Transverse colon (tissue), 4 donors: ENCODE measurements around the gene WDR64. TPM values are rescaled to one million over a fixed set of nuclear protein-coding genes. Genes with fewer than 3 reads are reported as not detected.

ENCODE experiments used
- DNase-seq: peaks from one replicate; pipeline ENCODE4 v3.0.0-alpha.2; 2019
- H3K27ac ChIP-seq, 4 donors: fragments of 200-600 bp; sonication (generic); 2 replicates each; pipeline ENCODE4 v1.5.1; 2016 to 2018; ENCODE audit warnings: inconsistent platforms in 4 of 4
- H3K27me3 ChIP-seq: fragments of 200-600 bp; sonication (generic); 2 replicates; pipeline ENCODE4 v1.5.1; 2017; ENCODE audit warnings: inconsistent platforms
- H3K36me3 ChIP-seq, 4 donors: fragments of 200-600 bp; sonication (generic); 2 replicates each; pipeline ENCODE4 v1.5.1; 2017 to 2019; ENCODE audit warnings: inconsistent platforms in 4 of 4
- H3K4me1 ChIP-seq, 4 donors: fragments of 200-600 bp; sonication (generic); 2 replicates each; pipeline ENCODE4 v1.5.1; 2017 to 2020; ENCODE audit warnings: inconsistent platforms in 4 of 4
- H3K4me3 ChIP-seq, 4 donors: fragments of 200-600 bp; sonication (generic); 1 replicate in 1 of 4; 2 replicates in 3 of 4; pipeline versions ENCODE4 v1.5.1 to v1.6.1; 2017 to 2019; ENCODE audit warnings: inconsistent platforms in 4 of 4
- H3K9me3 ChIP-seq, 2 donors: fragments of 200-600 bp; sonication (generic); 2 replicates each; pipeline ENCODE4 v1.5.1; 2017 to 2019; ENCODE audit warnings: inconsistent platforms in 2 of 2
- EP300 ChIP-seq: sonication (generic); formaldehyde crosslinking; IDR thresholded peaks from one replicate; pipeline ENCODE4 v1.6.1; 2017; ENCODE audit warnings: antibody characterized with exemption, low read depth
- POLR2A ChIP-seq: fragments of 450-650 bp; IDR thresholded peaks from one replicate; pipeline ENCODE4 v1.6.1; 2016; ENCODE audit warnings: antibody characterized with exemption, mild to moderate bottlenecking, moderate library complexity
- POLR2AphosphoS5 ChIP-seq, 3 donors: sonication (generic); formaldehyde crosslinking; IDR thresholded peaks; one replicate each; pipeline ENCODE4 v1.6.1; 2016; ENCODE audit warnings: antibody characterized with exemption in 3 of 3
- WGBS, 2 donors: methylation state at CpG; one replicate each; pipeline ENCODE4 v1.1.5; 2018; ENCODE audit warnings: low coverage in 1 of 2; 5-methylcytosine and 5-hydroxymethylcytosine counted together
- in situ Hi-C, 4 donors: fragments of 200-750 bp; cut with MboI; loops; one replicate each; pipeline versions ENCODE4 v1.15.0 to v1.15.1; 2017; ENCODE audit warnings: low sequenced_read_pairs in 3 of 4, low pct_ligation_motif_present in 1 of 4, low pct_unique_long_range_greater_than_20kb in 1 of 4
- intact Hi-C: fragments of 100-400 bp; cut with DNase I; formaldehyde crosslinking; loops from one replicate; pipeline ENCODE4 v1.15.1; 2023; ENCODE audit warnings: low total_unique reads
- total RNA-seq, 4 donors: library from RNA; depleted of rRNA; stranded (reverse); fragments of >200 nt; gene quantifications; one replicate each; pipeline ENCODE4 v1.1.0, GENCODE V29; 2016
- TF ChIP-seq, protein P1 (sequence below), 5 experiments: fragments of 200-600 bp in 3 of 5; fragments of 450-650 bp in 2 of 5; sonication (generic) in 3 of 5; IDR thresholded peaks; 1 replicate in 2 of 5; 2 replicates in 3 of 5; pipeline ENCODE4 v1.5.1; 2016 to 2017; ENCODE audit warnings: antibody characterized with exemption in 5 of 5, inconsistent platforms in 3 of 5, mild to moderate bottlenecking in 2 of 5, moderate library complexity in 1 of 5

The WDR64 gene
- total RNA-seq, 4 donors from 2014 or later: not detected

- intact Hi-C loops: no loop called here
- H3K36me3 ChIP-seq: no peaks in the 10 kb centered on the region
- TF ChIP-seq POLR2AphosphoS5 (IDR thresholded peaks at IDR 0.05): peak in 1 of 3 donors; percentile 40
- TF ChIP-seq, protein P1, sequence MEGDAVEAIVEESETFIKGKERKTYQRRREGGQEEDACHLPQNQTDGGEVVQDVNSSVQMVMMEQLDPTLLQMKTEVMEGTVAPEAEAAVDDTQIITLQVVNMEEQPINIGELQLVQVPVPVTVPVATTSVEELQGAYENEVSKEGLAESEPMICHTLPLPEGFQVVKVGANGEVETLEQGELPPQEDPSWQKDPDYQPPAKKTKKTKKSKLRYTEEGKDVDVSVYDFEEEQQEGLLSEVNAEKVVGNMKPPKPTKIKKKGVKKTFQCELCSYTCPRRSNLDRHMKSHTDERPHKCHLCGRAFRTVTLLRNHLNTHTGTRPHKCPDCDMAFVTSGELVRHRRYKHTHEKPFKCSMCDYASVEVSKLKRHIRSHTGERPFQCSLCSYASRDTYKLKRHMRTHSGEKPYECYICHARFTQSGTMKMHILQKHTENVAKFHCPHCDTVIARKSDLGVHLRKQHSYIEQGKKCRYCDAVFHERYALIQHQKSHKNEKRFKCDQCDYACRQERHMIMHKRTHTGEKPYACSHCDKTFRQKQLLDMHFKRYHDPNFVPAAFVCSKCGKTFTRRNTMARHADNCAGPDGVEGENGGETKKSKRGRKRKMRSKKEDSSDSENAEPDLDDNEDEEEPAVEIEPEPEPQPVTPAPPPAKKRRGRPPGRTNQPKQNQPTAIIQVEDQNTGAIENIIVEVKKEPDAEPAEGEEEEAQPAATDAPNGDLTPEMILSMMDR (IDR thresholded peaks at IDR 0.05): no peak
- peaks cover 0 to 28% (median 19%) of the 10 kb centered on the region in 4 donors for H3K4me1 ChIP-seq
- in situ Hi-C loops: loop anchor here in 1 of 4 donors (25.0 kb wide), 1 partner anchor 104 kb away; the partner anchor contains the start of gene KMO
- peak; percentile 63 for DNase-seq
- H3K27ac ChIP-seq: peak overlapping the region; percentile 78 to 92 (median 88)
- no peaks in the 10 kb centered on the region for H3K9me3 ChIP-seq
- H3K4me3 ChIP-seq: peak overlapping the region in 3 of 4 donors; percentile 81 to 92 (median 90)
- H3K27me3 ChIP-seq: no peaks in the 10 kb centered on the region
- 83 to 86% methylated on average over 1 to 9 of the region's 9 CpGs for WGBS, 2 donors
Observed at GRCh38 chr1:241640867-241641622, 11.0 kb upstream of the WDR64 start.

GRCh38 chr1:241641773-241642592 lies 10.1 kb upstream of the WDR64 start:
- in situ Hi-C loops: loop anchor here in 1 of 4 donors (25.0 kb wide), 1 partner anchor 105 kb away; the partner anchor contains the start of gene KMO
- WGBS, 2 donors: 69 to 90% methylated on average over 6 to 12 of the region's 12 CpGs

GRCh38 chr1:241642593-241642944 lies 9.5 kb upstream of the WDR64 start:
- Histone ChIP-seq H3K27me3 (no peaks in the 10 kb centered on the region), H3K9me3 (no peaks in the 10 kb centered on the region), H3K36me3 (no peaks in the 10 kb centered on the region), H3K4me1 (peaks cover 0 to 24% (median 14%) of the 10 kb centered on the region in 4 donors), H3K27ac (peak overlapping the region in 1 of 4 donors; percentile 88), H3K4me3 (no peak overlapping the region)
- peak; percentile 33 for DNase-seq
- intact Hi-C loops (no loop called here), in situ Hi-C loops (loop anchor here in 1 of 4 donors (25.0 kb wide), 1 partner anchor 105 kb away; the partner anchor contains the start of gene KMO)
- TF ChIP-seq, protein P1 (IDR thresholded peaks at IDR 0.05): no peak
- peak; percentile 47 for TF ChIP-seq POLR2A
- peak in 2 of 3 donors; percentile 18 to 67 for TF ChIP-seq POLR2AphosphoS5 (IDR thresholded peaks at IDR 0.05)
- WGBS, 2 donors: 81 to 88% methylated on average over 1 of the region's 1 CpG

More at GRCh38 chr1:241641773-241642592, 10.1 kb upstream of the WDR64 start:
- no peak for DNase-seq
- H3K4me1 ChIP-seq: peaks cover 0 to 28% (median 15%) of the 10 kb centered on the region in 4 donors
- H3K36me3 ChIP-seq: no peaks in the 10 kb centered on the region
- H3K4me3 ChIP-seq: no peak overlapping the region
- H3K27ac ChIP-seq: peak overlapping the region in 3 of 4 donors; percentile 25 to 88 (median 35)
- intact Hi-C loops: no loop called here
- no peaks in the 10 kb centered on the region for H3K9me3 ChIP-seq
- no peaks in the 10 kb centered on the region for H3K27me3 ChIP-seq
- TF ChIP-seq EP300 (no peak), POLR2AphosphoS5 (IDR thresholded peaks at IDR 0.05) (no peak), POLR2A (no peak)
- TF ChIP-seq, protein P1 (IDR thresholded peaks at IDR 0.05): no peak

- no peak overlapping the region for H3K27ac ChIP-seq
- intact Hi-C loops: no loop called here
- WGBS, 2 donors: 97% methylated on average over 2 of the region's 2 CpGs; no CpG with 5 or more reads in 1 of the 2 donors
- no peak for DNase-seq
- H3K9me3 ChIP-seq: no peaks in the 10 kb centered on the region
- H3K4me1 ChIP-seq: peaks cover 0 to 7% (median 4%) of the 10 kb centered on the region in 4 donors
- TF ChIP-seq POLR2A (no peak), EP300 (no peak), POLR2AphosphoS5 (IDR thresholded peaks at IDR 0.05) (no peak)
- TF ChIP-seq, protein P1 (IDR thresholded peaks at IDR 0.05): no peak
- in situ Hi-C loops: loop anchor here in 1 of 4 donors (25.0 kb wide), 1 partner anchor 107 kb away; the partner anchor contains the start of gene KMO
- H3K27me3 ChIP-seq: no peaks in the 10 kb centered on the region
- H3K36me3 ChIP-seq: no peaks in the 10 kb centered on the region
- no peak overlapping the region for H3K4me3 ChIP-seq
Observed at GRCh38 chr1:241644259-241644658, 7.8 kb upstream of the WDR64 start.
